Suprapubic skin (tissue), 4 donors: ENCODE results near the gene TLR9. TPM values are rescaled to one million over a fixed set of nuclear protein-coding genes. Genes with fewer than 3 reads are reported as not detected.

Source experiments
- DNase-seq, 2 donors: peaks; one replicate each; pipeline ENCODE4 v3.0.0-alpha.2; 2019; ENCODE audit warnings: low spot score in 2 of 2
- H3K27ac ChIP-seq: fragments of 200-600 bp; sonication (generic); one replicate; pipeline ENCODE4 v1.5.1; 2019
- H3K27me3 ChIP-seq: fragments of 200-600 bp; sonication (generic); one replicate; pipeline ENCODE4 v1.5.1; 2019
- H3K36me3 ChIP-seq: fragments of 200-600 bp; sonication (generic); one replicate; pipeline ENCODE4 v1.5.1; 2019
- H3K4me1 ChIP-seq: fragments of 200-600 bp; sonication (generic); one replicate; pipeline ENCODE4 v1.5.1; 2019
- H3K4me3 ChIP-seq: fragments of 200-600 bp; sonication (generic); one replicate; pipeline ENCODE4 v1.5.1; 2019; ENCODE audit warnings: mild to moderate bottlenecking
- H3K9me3 ChIP-seq: fragments of 200-600 bp; sonication (generic); one replicate; pipeline ENCODE4 v1.5.1; 2019
- EP300 ChIP-seq: sonication (generic); formaldehyde crosslinking; IDR thresholded peaks from one replicate; pipeline ENCODE4 v1.6.1; 2017; ENCODE audit warnings: antibody characterized with exemption
- POLR2A ChIP-seq, 2 donors: fragments of 450-650 bp; IDR thresholded peaks; one replicate each; pipeline ENCODE4 v1.6.1; 2017; ENCODE audit warnings: antibody characterized with exemption in 2 of 2, mild to moderate bottlenecking in 2 of 2, moderate library complexity in 2 of 2
- POLR2AphosphoS5 ChIP-seq, 3 donors: sonication (generic); formaldehyde crosslinking; IDR thresholded peaks; one replicate each; pipeline ENCODE4 v1.6.1; 2017; ENCODE audit warnings: antibody characterized with exemption in 3 of 3
- WGBS: methylation state at CpG from one replicate; pipeline ENCODE4 v1.1.5; 2018; 5-methylcytosine and 5-hydroxymethylcytosine counted together
- total RNA-seq, 4 donors: library from RNA; depleted of rRNA; stranded (reverse); fragments of >200 nt; gene quantifications; one replicate each; pipeline ENCODE4 v1.1.0, GENCODE V29; 2016
- TF ChIP-seq, protein P1 (sequence below), 2 donors: fragments of 200-600 bp in 1 of 2; fragments of 450-650 bp in 1 of 2; sonication (generic) in 1 of 2; IDR thresholded peaks; one replicate each; pipeline ENCODE4 v1.5.1; 2016 to 2019; ENCODE audit warnings: antibody characterized with exemption in 2 of 2, mild to moderate bottlenecking in 1 of 2, moderate library complexity in 1 of 2

TLR9 gene
- total RNA-seq, 4 donors from 2014 or later: 0.16 TPM; not detected in 3

DNA sequence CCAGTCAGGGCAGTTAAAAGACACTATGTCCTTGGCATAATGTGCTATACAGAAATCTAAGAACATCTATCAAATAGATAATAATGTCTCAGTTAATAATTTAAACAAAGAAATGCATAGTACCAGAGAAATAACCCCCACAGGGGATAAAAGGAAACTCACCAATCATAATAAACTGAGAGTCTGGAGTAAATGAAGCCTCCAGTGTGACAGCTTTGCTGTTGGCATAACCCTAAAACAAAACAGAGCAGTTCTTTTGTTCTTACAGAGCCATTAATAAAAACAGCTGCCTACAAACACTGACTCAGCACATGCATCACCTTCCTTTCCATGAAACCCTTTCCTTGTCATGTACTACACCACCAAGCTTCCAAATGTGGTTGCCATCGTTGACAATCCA is 33.6 kb upstream of the TLR9 start:
- no peak for TF ChIP-seq EP300
- no peak for TF ChIP-seq POLR2A (IDR thresholded peaks at IDR 0.05)
- no peak for TF ChIP-seq POLR2AphosphoS5 (IDR thresholded peaks at IDR 0.05)
- TF ChIP-seq, protein P1, sequence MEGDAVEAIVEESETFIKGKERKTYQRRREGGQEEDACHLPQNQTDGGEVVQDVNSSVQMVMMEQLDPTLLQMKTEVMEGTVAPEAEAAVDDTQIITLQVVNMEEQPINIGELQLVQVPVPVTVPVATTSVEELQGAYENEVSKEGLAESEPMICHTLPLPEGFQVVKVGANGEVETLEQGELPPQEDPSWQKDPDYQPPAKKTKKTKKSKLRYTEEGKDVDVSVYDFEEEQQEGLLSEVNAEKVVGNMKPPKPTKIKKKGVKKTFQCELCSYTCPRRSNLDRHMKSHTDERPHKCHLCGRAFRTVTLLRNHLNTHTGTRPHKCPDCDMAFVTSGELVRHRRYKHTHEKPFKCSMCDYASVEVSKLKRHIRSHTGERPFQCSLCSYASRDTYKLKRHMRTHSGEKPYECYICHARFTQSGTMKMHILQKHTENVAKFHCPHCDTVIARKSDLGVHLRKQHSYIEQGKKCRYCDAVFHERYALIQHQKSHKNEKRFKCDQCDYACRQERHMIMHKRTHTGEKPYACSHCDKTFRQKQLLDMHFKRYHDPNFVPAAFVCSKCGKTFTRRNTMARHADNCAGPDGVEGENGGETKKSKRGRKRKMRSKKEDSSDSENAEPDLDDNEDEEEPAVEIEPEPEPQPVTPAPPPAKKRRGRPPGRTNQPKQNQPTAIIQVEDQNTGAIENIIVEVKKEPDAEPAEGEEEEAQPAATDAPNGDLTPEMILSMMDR (IDR thresholded peaks at IDR 0.05): no peak
- peaks cover 93% of the 10 kb centered on the region for H3K36me3 ChIP-seq
- WGBS: 70% methylated on average over 1 of the region's 1 CpG
- DNase-seq: no peak
- H3K4me3 ChIP-seq: no peak overlapping the region
- H3K9me3 ChIP-seq: no peaks in the 10 kb centered on the region
- no peaks in the 10 kb centered on the region for H3K27me3 ChIP-seq
- no peak overlapping the region for H3K27ac ChIP-seq
- peaks cover 11% of the 10 kb centered on the region for H3K4me1 ChIP-seq

DNA sequence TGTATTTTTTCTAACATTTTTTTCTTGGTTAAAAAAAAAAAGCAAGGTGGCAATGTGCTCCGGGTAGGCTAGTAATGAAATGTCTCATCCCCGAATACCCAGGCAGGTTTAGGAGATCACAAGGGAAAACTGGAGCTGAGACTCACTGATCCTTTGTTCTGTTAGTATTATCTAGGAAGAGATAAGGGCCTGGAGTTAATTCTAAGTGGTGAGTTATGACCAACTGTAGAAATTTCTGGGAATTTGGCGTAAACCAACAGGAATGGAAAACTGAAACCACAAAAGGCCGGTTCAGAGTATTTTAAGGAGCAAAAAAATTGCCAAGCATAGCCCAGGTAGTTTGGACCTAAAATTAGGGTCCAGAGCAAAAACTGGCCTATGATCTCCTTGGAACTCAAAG is 32.5 kb upstream of the TLR9 start:
- no peak for DNase-seq
- TF ChIP-seq POLR2A (IDR thresholded peaks at IDR 0.05) (no peak), POLR2AphosphoS5 (IDR thresholded peaks at IDR 0.05) (no peak), EP300 (no peak)
- TF ChIP-seq, protein P1 (IDR thresholded peaks at IDR 0.05): no peak
- no peak overlapping the region for H3K27ac ChIP-seq
- peaks cover 90% of the 10 kb centered on the region for H3K36me3 ChIP-seq
- H3K4me3 ChIP-seq: no peak overlapping the region
- H3K27me3 ChIP-seq: no peaks in the 10 kb centered on the region
- peaks cover 18% of the 10 kb centered on the region for H3K4me1 ChIP-seq
- no peaks in the 10 kb centered on the region for H3K9me3 ChIP-seq
- 91% methylated on average over 4 of the region's 4 CpGs for WGBS

DNA sequence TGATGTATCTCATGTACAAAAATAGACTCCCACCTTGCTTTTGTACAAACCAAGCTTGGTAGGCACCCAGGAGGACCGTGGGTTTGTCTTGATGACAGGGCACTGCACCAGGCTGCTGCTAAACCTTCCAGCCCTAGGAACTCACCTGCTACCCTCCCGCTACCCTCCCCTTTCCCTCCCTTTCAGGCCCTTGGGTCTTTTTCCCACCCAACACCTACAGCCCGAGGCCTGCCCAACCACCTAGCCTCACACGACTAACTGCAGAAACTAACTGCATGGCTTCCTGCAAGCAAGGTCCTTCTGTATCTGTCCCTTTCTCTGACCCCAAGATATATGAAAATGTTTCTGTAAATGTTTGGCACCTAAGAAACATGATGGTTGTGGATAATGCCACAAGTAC is 31.2 kb upstream of the TLR9 start:
- no peaks in the 10 kb centered on the region for H3K9me3 ChIP-seq
- peaks cover 31% of the 10 kb centered on the region for H3K4me1 ChIP-seq
- H3K36me3 ChIP-seq: peaks cover 88% of the 10 kb centered on the region

DNA sequence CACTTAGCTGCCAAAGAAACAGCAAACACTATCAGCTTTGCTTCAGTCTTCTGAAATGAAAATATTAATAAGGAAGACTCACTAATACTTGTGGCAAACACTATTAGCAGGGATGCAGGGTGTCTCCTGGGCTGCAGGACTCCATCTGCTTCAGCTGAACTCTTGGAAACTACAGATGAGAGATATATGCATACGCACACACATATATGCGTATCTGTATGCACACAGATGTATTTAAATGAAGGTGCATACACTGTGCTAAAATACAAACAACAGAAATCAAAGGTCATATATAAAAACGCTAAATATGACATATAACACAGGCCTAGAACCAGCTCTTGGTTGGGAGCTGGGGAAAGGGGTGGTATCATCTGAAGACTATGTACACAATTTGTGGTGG is 30.7 kb upstream of the TLR9 start:
- Histone ChIP-seq H3K4me1 (peaks cover 36% of the 10 kb centered on the region), H3K4me3 (no peak overlapping the region), H3K27me3 (no peaks in the 10 kb centered on the region), H3K9me3 (no peaks in the 10 kb centered on the region), H3K27ac (no peak overlapping the region), H3K36me3 (peaks cover 88% of the 10 kb centered on the region)
- TF ChIP-seq EP300 (no peak), POLR2AphosphoS5 (IDR thresholded peaks at IDR 0.05) (no peak), POLR2A (IDR thresholded peaks at IDR 0.05) (no peak)
- TF ChIP-seq, protein P1 (IDR thresholded peaks at IDR 0.05): no peak
- no peak for DNase-seq
- WGBS: 79% methylated on average over 3 of the region's 3 CpGs

More for the DNA sequence above, 31.2 kb upstream of the TLR9 start:
- DNase-seq: no peak
- Histone ChIP-seq H3K27ac (no peak overlapping the region), H3K27me3 (no peaks in the 10 kb centered on the region), H3K4me3 (no peak overlapping the region)
- TF ChIP-seq, protein P1 (IDR thresholded peaks at IDR 0.05): no peak
- TF ChIP-seq EP300 (no peak), POLR2A (IDR thresholded peaks at IDR 0.05) (no peak), POLR2AphosphoS5 (IDR thresholded peaks at IDR 0.05) (no peak)
- 83% methylated on average over 4 of the region's 4 CpGs for WGBS

DNA sequence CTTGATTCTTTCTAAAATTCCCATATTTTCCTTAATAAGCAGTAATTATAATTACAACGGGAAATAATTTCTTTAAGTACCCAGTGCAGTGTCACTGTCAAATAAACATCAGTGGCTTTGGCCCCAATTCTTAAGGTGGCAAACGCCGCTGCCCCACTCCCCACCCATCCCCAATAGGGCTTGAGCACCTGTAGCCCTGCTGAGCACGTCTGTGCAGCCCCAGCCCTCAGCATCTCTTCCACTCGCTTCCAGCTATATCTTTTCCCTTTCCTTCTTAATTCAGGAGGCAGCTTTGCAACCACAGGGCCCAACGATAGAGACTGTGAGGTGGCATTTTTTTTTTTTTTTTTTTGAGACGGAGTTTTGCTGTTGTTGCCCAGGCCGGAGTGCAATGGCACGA is 29.2 kb upstream of the TLR9 start:
- no peaks in the 10 kb centered on the region for H3K27me3 ChIP-seq
- H3K27ac ChIP-seq: peak overlapping the region; percentile 78
- peaks cover 36% of the 10 kb centered on the region for H3K4me1 ChIP-seq
- H3K36me3 ChIP-seq: peaks cover 86% of the 10 kb centered on the region
- H3K9me3 ChIP-seq: no peaks in the 10 kb centered on the region
- no peak overlapping the region for H3K4me3 ChIP-seq
- no peak for DNase-seq
- TF ChIP-seq POLR2AphosphoS5 (IDR thresholded peaks at IDR 0.05) (no peak), POLR2A (IDR thresholded peaks at IDR 0.05) (no peak), EP300 (no peak)
- TF ChIP-seq, protein P1 (IDR thresholded peaks at IDR 0.05): no peak
- 77% methylated on average over 9 of the region's 9 CpGs for WGBS
